Stomach (tissue), 9 donors: ENCODE data around the gene ZPBP2. TPM values are rescaled to one million over a fixed set of nuclear protein-coding genes. Genes with fewer than 3 reads are reported as not detected.

Experiments used
- DNase-seq, 2 donors: peaks; one replicate each; pipeline versions ENCODE4 v3.0.0 to v3.0.0-alpha.2; 2013 to 2019
- H3K27ac ChIP-seq, 5 donors: fragments of 200-600 bp in 4 of 5; sonication (generic) in 4 of 5; one replicate each; pipeline ENCODE4 v1.5.1; 2013 to 2019; ENCODE audit warnings: mild to moderate bottlenecking in 1 of 5, moderate library complexity in 1 of 5
- H3K27me3 ChIP-seq, 3 donors: fragments of 200-600 bp; sonication (generic); one replicate each; pipeline ENCODE4 v1.5.1; 2017 to 2019; ENCODE audit warnings: mixed run types in 1 of 3
- H3K36me3 ChIP-seq, 4 donors: fragments of 200-600 bp; sonication (generic); 1 replicate in 3 of 4; 2 replicates in 1 of 4; pipeline ENCODE4 v1.5.1; 2016 to 2019
- H3K4me1 ChIP-seq, 4 donors: fragments of 200-600 bp; sonication (generic); one replicate each; pipeline ENCODE4 v1.5.1; 2016 to 2019
- H3K4me3 ChIP-seq, 4 donors: fragments of 200-600 bp; sonication (generic) in 3 of 4; one replicate each; pipeline ENCODE4 v1.5.1; 2016 to 2019; ENCODE audit warnings: mild to moderate bottlenecking in 1 of 4
- H3K9me3 ChIP-seq, 4 donors: fragments of 200-600 bp; sonication (generic); one replicate each; pipeline ENCODE4 v1.5.1; 2016 to 2019
- EP300 ChIP-seq: sonication (generic); formaldehyde crosslinking; IDR thresholded peaks from one replicate; pipeline ENCODE4 v1.6.1; 2017; ENCODE audit warnings: antibody characterized with exemption
- POLR2A ChIP-seq, 4 donors: fragments of 450-650 bp; IDR thresholded peaks; one replicate each; pipeline ENCODE4 v1.6.1; 2016; ENCODE audit warnings: antibody characterized with exemption in 4 of 4, control low read depth in 2 of 4, mild to moderate bottlenecking in 1 of 4, moderate library complexity in 1 of 4
- POLR2AphosphoS5 ChIP-seq, 3 donors: sonication (generic); formaldehyde crosslinking; IDR thresholded peaks; one replicate each; pipeline ENCODE4 v1.6.1; 2016; ENCODE audit warnings: antibody characterized with exemption in 3 of 3
- WGBS, 5 donors: extraction: QIAGEN DNeasy Blood & Tissue Kit in 3 of 5; methylation state at CpG; one replicate each; pipeline versions ENCODE4 v1.1.5 to v1.1.7; 2013 to 2018; 5-methylcytosine and 5-hydroxymethylcytosine counted together
- intact Hi-C: fragments of 100-400 bp; cut with DNase I; formaldehyde crosslinking; loops from one replicate; pipeline ENCODE4 v1.15.1; 2023; ENCODE audit warnings: low total_unique reads
- polyA plus RNA-seq, 3 donors: library from polyadenylated mRNA; stranded (reverse); fragments of 200-250 nt; gene quantifications; one replicate each; pipeline ENCODE4 v1.2.3, GENCODE V29; 2013
- total RNA-seq, 5 donors: library from RNA; depleted of rRNA; stranded (reverse); fragments of >200 nt; gene quantifications; one replicate each; pipeline versions ENCODE4 v1.1.0 to v1.2.3, GENCODE V29; 2014 to 2016
- TF ChIP-seq, protein P1 (sequence below), 7 experiments: fragments of 450-650 bp in 4 of 7; fragments of 200-600 bp in 3 of 7; sonication (generic) in 3 of 7; IDR thresholded peaks; one replicate each; pipeline ENCODE4 v1.5.1; 2016 to 2019; ENCODE audit warnings: antibody characterized with exemption in 7 of 7, control low read depth in 2 of 7, mild to moderate bottlenecking in 1 of 7
- donor health status: healthy with polysubstance abuse.
- donor health status: Bipolar disorder and iron deficiency.
- donor health status: healthy.

ZPBP2 gene
- total and polyA plus RNA-seq, 8 donors: not detected

DNA sequence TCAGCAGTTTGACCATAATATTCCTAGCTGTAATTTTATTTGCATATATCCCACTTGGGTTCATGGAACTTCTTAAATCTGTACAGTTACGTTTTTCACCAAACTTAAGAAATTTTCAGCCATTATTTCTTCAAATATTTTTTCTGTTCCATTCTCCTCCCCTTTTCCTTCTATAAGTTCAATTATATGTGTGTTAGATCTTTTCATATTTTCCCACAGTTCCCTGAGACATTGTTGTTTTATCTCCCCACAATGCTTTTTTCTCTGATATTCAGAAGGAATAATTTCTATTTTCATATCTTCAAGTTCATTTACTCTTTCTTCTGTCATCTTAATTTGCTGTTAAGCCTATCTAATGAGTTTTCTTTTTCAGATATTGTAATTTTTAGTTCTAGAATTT is 29.9 kb upstream of the ZPBP2 start:
- Histone ChIP-seq H3K36me3 (no peaks in the 10 kb centered on the region), H3K27ac (no peak overlapping the region), H3K27me3 (peaks cover 0 to 23% (median 0%) of the 10 kb centered on the region in 3 donors), H3K4me1 (no peaks in the 10 kb centered on the region), H3K4me3 (no peak overlapping the region), H3K9me3 (peaks cover 0 to 22% (median 20%) of the 10 kb centered on the region in 4 donors)
- no peak for DNase-seq
- no peak for TF ChIP-seq POLR2A (IDR thresholded peaks at IDR 0.05)
- no peak for TF ChIP-seq POLR2AphosphoS5 (IDR thresholded peaks at IDR 0.05)
- TF ChIP-seq, protein P1, sequence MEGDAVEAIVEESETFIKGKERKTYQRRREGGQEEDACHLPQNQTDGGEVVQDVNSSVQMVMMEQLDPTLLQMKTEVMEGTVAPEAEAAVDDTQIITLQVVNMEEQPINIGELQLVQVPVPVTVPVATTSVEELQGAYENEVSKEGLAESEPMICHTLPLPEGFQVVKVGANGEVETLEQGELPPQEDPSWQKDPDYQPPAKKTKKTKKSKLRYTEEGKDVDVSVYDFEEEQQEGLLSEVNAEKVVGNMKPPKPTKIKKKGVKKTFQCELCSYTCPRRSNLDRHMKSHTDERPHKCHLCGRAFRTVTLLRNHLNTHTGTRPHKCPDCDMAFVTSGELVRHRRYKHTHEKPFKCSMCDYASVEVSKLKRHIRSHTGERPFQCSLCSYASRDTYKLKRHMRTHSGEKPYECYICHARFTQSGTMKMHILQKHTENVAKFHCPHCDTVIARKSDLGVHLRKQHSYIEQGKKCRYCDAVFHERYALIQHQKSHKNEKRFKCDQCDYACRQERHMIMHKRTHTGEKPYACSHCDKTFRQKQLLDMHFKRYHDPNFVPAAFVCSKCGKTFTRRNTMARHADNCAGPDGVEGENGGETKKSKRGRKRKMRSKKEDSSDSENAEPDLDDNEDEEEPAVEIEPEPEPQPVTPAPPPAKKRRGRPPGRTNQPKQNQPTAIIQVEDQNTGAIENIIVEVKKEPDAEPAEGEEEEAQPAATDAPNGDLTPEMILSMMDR (IDR thresholded peaks at IDR 0.05): no peak
- no peak for TF ChIP-seq EP300
- intact Hi-C loops: no loop called here
- 71 to 92% (median 87%) methylated on average over 1 of the region's 1 CpG for WGBS, 5 donors

GRCh38 chr17:39838784-39839183 is 29.2 kb upstream of the ZPBP2 start:
- intact Hi-C loops: no loop called here
- no peak for DNase-seq
- Histone ChIP-seq H3K4me1 (no peaks in the 10 kb centered on the region), H3K36me3 (no peaks in the 10 kb centered on the region), H3K4me3 (no peak overlapping the region), H3K9me3 (peaks cover 0 to 22% (median 20%) of the 10 kb centered on the region in 4 donors), H3K27ac (no peak overlapping the region), H3K27me3 (peaks cover 0 to 28% (median 0%) of the 10 kb centered on the region in 3 donors)
- 73 to 96% (median 89%) methylated on average over 1 of the region's 1 CpG for WGBS, 5 donors
- TF ChIP-seq, protein P1 (IDR thresholded peaks at IDR 0.05): no peak
- no peak for TF ChIP-seq POLR2AphosphoS5 (IDR thresholded peaks at IDR 0.05)
- TF ChIP-seq EP300: no peak
- TF ChIP-seq POLR2A (IDR thresholded peaks at IDR 0.05): no peak

- TF ChIP-seq EP300 (no peak), POLR2AphosphoS5 (IDR thresholded peaks at IDR 0.05) (no peak), POLR2A (IDR thresholded peaks at IDR 0.05) (no peak)
- TF ChIP-seq, protein P1 (IDR thresholded peaks at IDR 0.05): no peak
- no peaks in the 10 kb centered on the region for H3K36me3 ChIP-seq
- no peak for DNase-seq
- H3K4me1 ChIP-seq: no peaks in the 10 kb centered on the region
- peaks cover 0 to 35% (median 0%) of the 10 kb centered on the region in 3 donors for H3K27me3 ChIP-seq
- 69 to 92% (median 76%) methylated on average over 2 of the region's 2 CpGs for WGBS, 5 donors
- intact Hi-C loops: no loop called here
- no peak overlapping the region for H3K4me3 ChIP-seq
- no peak overlapping the region for H3K27ac ChIP-seq
- peaks cover 0 to 21% (median 19%) of the 10 kb centered on the region in 4 donors for H3K9me3 ChIP-seq
These were observed 26.8 kb upstream of the ZPBP2 start for GRCh38 chr17:39841134-39841683.

GRCh38 chr17:39845052-39845846 is 22.8 kb upstream of the ZPBP2 start:
- Histone ChIP-seq H3K4me1 (peaks cover 0 to 9% (median 0%) of the 10 kb centered on the region in 4 donors), H3K27me3 (peaks cover 0 to 35% (median 0%) of the 10 kb centered on the region in 3 donors), H3K27ac (no peak overlapping the region), H3K9me3 (no peaks in the 10 kb centered on the region), H3K36me3 (no peaks in the 10 kb centered on the region), H3K4me3 (no peak overlapping the region)
- no peak for TF ChIP-seq POLR2AphosphoS5 (IDR thresholded peaks at IDR 0.05)
- DNase-seq: no peak
- WGBS, 5 donors: 66 to 72% (median 70%) methylated on average over 8 of the region's 8 CpGs
- intact Hi-C loops: no loop called here

- Histone ChIP-seq H3K27me3 (peaks cover 0 to 28% (median 0%) of the 10 kb centered on the region in 3 donors), H3K27ac (no peak overlapping the region), H3K36me3 (no peaks in the 10 kb centered on the region), H3K4me3 (no peak overlapping the region), H3K9me3 (no peaks in the 10 kb centered on the region), H3K4me1 (peaks cover 0 to 9% (median 0%) of the 10 kb centered on the region in 4 donors)
- WGBS, 5 donors: 66 to 72% (median 68%) methylated on average over 4 of the region's 4 CpGs
- DNase-seq: no peak
- no peak for TF ChIP-seq POLR2A (IDR thresholded peaks at IDR 0.05)
- no peak for TF ChIP-seq POLR2AphosphoS5 (IDR thresholded peaks at IDR 0.05)
- no peak for TF ChIP-seq EP300
- TF ChIP-seq, protein P1 (IDR thresholded peaks at IDR 0.05): no peak
- intact Hi-C loops: no loop called here
These were observed 21.8 kb upstream of the ZPBP2 start for GRCh38 chr17:39846205-39846604.
